ENCODE results near the gene CMC4. TPM values are rescaled to one million over a fixed set of nuclear protein-coding genes. Genes with fewer than 3 reads are reported as not detected.

CMC4 gene, protein sequence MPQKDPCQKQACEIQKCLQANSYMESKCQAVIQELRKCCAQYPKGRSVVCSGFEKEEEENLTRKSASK
- total RNA-seq (ENCODE audit: low replicate concordance) = 14.6 and 16.2 TPM in 2 replicates

DNA sequence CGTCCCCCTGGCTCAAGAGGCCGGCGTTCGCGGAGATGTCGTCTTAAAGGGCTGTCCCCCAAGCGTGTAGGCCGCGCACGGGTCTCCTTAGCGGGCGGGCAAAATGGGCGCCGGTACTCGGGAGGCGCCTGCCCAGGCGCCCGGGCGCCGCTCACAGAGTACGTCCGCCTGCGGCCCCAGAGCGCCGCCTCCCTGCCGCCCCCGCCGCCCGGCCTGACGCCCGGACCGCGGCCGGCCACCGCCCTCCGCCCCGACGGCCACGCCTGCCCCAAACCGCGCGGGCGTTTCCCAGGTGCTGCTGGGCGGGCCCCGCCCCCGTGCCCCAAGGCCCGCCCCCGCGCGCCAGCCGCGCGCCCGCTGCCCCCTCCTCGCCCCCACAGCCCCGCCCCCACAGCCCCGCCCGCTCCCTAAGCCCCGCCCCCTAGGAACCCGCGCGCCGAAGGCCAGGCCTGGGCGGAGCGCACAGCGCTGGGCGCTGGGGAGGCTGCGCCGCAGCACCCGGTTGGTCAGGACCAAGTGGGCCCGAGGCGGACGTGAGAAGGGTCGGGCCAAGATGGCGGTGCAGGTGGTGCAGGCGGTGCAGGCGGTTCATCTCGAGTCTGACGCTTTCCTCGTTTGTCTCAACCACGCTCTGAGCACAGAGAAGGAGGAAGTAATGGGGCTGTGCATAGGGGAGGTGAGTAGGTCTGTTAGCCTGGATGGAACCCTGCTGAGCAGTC is at the start of gene CMC4, which contains the start of the genes BRCC3 and MTCP1:
TSS of gene CMC4 (minus strand) at position 162 of the 719 bp plus-strand sequence. CDS start 7,113 bp downstream, outside the sequence.
TSS of gene BRCC3 (plus strand) at position 534 of the 719 bp plus-strand sequence. CDS start at position 554, 20 bp downstream.
TSS of gene MTCP1 (minus strand) at position 162 of the 719 bp plus-strand sequence. CDS start 5,126 bp downstream, outside the sequence.
- Histone ChIP-seq H3K4me3 (peak within 1 kb of the TSS; percentile 59), H3K27ac (peak within 1 kb of the TSS; percentile 8), H4K20me1 (ENCODE audit: low read depth) (no peaks in the 10 kb centered on the region), H3K4me2 (peak within 1 kb of the TSS; percentile 75), H3K9me3 (ENCODE audit: low read depth) (peaks cover 4% of the 10 kb centered on the region), H2AFZ (replicated peaks) (peak within 1 kb of the TSS; percentile 74), H3K27me3 (no peaks in the 10 kb centered on the region), H3K4me1 (no peaks in the 10 kb centered on the region), H3K79me2 (ENCODE audit: low read depth) (peaks cover 29% of the 10 kb centered on the region), H3K36me3 (no peaks in the 10 kb centered on the region), H3K9ac (peak within 1 kb of the TSS; percentile 62), H3F3A (ENCODE audit: low read depth) (peaks cover 3% of the 10 kb centered on the region)
- Mint-ChIP-seq H3K36me3 (no peaks in the 10 kb centered on the region), H3K4me1 (peaks cover 23% of the 10 kb centered on the region), H3K27ac (peak within 1 kb of the TSS; percentile 32), H3K4me3 (peak within 1 kb of the TSS; percentile 92), H3K27me3 (ENCODE audit: insufficient read depth, low read depth) (no peaks in the 10 kb centered on the region), H3K9me3 (peaks cover 6% of the 10 kb centered on the region)
- no peak for TF ChIP-seq EZH2phosphoT487 (IDR thresholded peaks at IDR 0.05)
- TF ChIP-seq EZH2 (IDR thresholded peaks at IDR 0.05) = no peak
- TF ChIP-seq, protein P1, sequence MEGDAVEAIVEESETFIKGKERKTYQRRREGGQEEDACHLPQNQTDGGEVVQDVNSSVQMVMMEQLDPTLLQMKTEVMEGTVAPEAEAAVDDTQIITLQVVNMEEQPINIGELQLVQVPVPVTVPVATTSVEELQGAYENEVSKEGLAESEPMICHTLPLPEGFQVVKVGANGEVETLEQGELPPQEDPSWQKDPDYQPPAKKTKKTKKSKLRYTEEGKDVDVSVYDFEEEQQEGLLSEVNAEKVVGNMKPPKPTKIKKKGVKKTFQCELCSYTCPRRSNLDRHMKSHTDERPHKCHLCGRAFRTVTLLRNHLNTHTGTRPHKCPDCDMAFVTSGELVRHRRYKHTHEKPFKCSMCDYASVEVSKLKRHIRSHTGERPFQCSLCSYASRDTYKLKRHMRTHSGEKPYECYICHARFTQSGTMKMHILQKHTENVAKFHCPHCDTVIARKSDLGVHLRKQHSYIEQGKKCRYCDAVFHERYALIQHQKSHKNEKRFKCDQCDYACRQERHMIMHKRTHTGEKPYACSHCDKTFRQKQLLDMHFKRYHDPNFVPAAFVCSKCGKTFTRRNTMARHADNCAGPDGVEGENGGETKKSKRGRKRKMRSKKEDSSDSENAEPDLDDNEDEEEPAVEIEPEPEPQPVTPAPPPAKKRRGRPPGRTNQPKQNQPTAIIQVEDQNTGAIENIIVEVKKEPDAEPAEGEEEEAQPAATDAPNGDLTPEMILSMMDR (IDR thresholded peaks at IDR 0.05) = no peak
- peak; percentile 92 for DNase-seq (ENCODE audit: low spot score)

DNA sequence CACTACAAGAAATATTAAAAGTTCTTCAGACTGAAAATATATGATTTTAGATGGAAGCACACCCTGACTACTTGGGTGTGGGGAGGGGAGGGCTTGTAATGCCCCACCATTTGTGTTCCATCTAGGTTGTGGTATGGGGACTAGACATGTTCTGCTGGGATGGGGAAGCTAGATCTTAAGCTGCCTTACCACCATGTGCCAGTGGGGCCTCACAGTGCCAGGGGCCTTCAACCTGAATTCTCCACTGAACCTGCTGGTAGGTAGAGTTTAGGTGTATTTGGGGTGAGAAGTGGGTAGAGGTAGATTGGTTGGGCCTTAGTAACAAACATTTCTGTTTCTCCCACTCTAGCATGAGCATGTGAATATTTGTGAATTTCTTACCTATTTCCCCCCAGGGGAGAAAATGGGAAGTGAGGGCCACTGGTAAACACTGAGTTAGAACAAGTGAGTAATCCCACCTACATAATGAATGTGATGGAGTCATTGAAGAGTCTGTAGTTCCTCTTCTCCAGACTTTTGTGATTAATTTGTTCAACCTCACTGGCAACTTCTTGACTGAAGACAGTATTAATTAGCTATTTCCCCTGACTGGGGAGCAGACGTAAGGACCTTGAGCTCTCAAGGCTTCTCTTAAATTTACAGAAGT is 44.4 kb upstream of the CMC4 start:
- Histone ChIP-seq H3K27ac (no peak overlapping the region), H3K4me2 (no peak overlapping the region), H3F3A (ENCODE audit: low read depth) (no peaks in the 10 kb centered on the region), H3K79me2 (ENCODE audit: low read depth) (no peaks in the 10 kb centered on the region), H3K4me3 (no peak overlapping the region), H3K27me3 (no peaks in the 10 kb centered on the region), H3K4me1 (no peaks in the 10 kb centered on the region), H4K20me1 (ENCODE audit: low read depth) (no peaks in the 10 kb centered on the region), H3K9me3 (ENCODE audit: low read depth) (peaks cover 3% of the 10 kb centered on the region), H2AFZ (replicated peaks) (no peak overlapping the region), H3K9ac (no peak overlapping the region), H3K36me3 (peaks cover 6% of the 10 kb centered on the region)
- Mint-ChIP-seq H3K4me3 (no peak overlapping the region), H3K27ac (no peak overlapping the region), H3K36me3 (peaks cover 17% of the 10 kb centered on the region), H3K4me1 (no peaks in the 10 kb centered on the region), H3K27me3 (ENCODE audit: insufficient read depth, low read depth) (peaks cover 2% of the 10 kb centered on the region), H3K9me3 (peaks cover 13% of the 10 kb centered on the region)
- no peak for TF ChIP-seq EZH2 (IDR thresholded peaks at IDR 0.05)
- TF ChIP-seq, protein P1 (IDR thresholded peaks at IDR 0.05) = no peak
- no peak for TF ChIP-seq EZH2phosphoT487 (IDR thresholded peaks at IDR 0.05)
- DNase-seq (ENCODE audit: low spot score) = no peak

DNA sequence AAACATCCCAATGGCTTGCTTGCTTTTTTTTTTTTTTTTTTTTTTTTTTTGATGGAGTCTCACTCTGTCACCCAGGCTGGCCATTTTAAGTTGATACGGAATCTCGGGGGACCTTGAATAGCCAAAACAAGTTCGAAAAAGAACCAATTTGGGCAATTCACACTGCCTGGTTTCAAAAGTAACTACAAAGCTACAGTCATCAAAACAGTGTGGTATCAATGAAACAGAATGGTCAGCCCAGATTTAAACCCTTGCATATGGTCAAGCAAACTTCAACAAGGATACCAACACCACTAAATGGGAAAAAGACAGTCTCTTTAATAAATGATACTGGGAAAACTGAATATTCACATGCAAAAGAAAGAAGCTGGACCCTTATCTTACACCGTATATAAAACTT is 42.2 kb upstream of the CMC4 start:
- Histone ChIP-seq H3K4me1 (no peaks in the 10 kb centered on the region), H3K27me3 (no peaks in the 10 kb centered on the region), H2AFZ (replicated peaks) (no peak overlapping the region), H3K4me2 (no peak overlapping the region), H3K36me3 (peaks cover 4% of the 10 kb centered on the region), H3K79me2 (ENCODE audit: low read depth) (no peaks in the 10 kb centered on the region), H4K20me1 (ENCODE audit: low read depth) (no peaks in the 10 kb centered on the region), H3F3A (ENCODE audit: low read depth) (no peaks in the 10 kb centered on the region), H3K9me3 (ENCODE audit: low read depth) (peaks cover 3% of the 10 kb centered on the region), H3K4me3 (no peak overlapping the region), H3K9ac (no peak overlapping the region), H3K27ac (no peak overlapping the region)
- Mint-ChIP-seq H3K27ac (no peak overlapping the region), H3K27me3 (ENCODE audit: insufficient read depth, low read depth) (peaks cover 2% of the 10 kb centered on the region), H3K4me3 (no peak overlapping the region), H3K9me3 (peaks cover 13% of the 10 kb centered on the region), H3K36me3 (peaks cover 11% of the 10 kb centered on the region), H3K4me1 (no peaks in the 10 kb centered on the region)
- DNase-seq (ENCODE audit: low spot score) = no peak
- TF ChIP-seq EZH2phosphoT487 (IDR thresholded peaks at IDR 0.05) = no peak
- no peak for TF ChIP-seq EZH2 (IDR thresholded peaks at IDR 0.05)
- TF ChIP-seq, protein P1 (IDR thresholded peaks at IDR 0.05) = no peak
